Fibroblast of lung (primary cell): ENCODE results near the gene CCDC154.

Experiments used
- EZH2 ChIP-seq: IDR thresholded peaks from 2 replicates; pipeline ENCODE4 v1.5.1; 2012; ENCODE audit warnings: low read length, control low read depth, mild to moderate bottlenecking; ENCODE audit errors: missing control alignments
- TF ChIP-seq, protein P1 (sequence below), 2 donors: IDR thresholded peaks in 1 of 2; conservative IDR thresholded peaks in 1 of 2; 1 replicate in 1 of 2; 2 replicates in 1 of 2; pipeline ENCODE4 v1.5.1; 2011 to 2012; ENCODE audit warnings: low read length in 2 of 2, control low read depth in 1 of 2, inconsistent platforms in 1 of 2, low read depth in 1 of 2, mild to moderate bottlenecking in 1 of 2

GRCh38 chr16:1437606-1438005 lies 6.8 kb downstream of the CCDC154 start:
- TF ChIP-seq, protein P1, sequence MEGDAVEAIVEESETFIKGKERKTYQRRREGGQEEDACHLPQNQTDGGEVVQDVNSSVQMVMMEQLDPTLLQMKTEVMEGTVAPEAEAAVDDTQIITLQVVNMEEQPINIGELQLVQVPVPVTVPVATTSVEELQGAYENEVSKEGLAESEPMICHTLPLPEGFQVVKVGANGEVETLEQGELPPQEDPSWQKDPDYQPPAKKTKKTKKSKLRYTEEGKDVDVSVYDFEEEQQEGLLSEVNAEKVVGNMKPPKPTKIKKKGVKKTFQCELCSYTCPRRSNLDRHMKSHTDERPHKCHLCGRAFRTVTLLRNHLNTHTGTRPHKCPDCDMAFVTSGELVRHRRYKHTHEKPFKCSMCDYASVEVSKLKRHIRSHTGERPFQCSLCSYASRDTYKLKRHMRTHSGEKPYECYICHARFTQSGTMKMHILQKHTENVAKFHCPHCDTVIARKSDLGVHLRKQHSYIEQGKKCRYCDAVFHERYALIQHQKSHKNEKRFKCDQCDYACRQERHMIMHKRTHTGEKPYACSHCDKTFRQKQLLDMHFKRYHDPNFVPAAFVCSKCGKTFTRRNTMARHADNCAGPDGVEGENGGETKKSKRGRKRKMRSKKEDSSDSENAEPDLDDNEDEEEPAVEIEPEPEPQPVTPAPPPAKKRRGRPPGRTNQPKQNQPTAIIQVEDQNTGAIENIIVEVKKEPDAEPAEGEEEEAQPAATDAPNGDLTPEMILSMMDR (conservative IDR thresholded peaks at IDR 0.05 in 1 of 2, IDR thresholded peaks at IDR 0.05 in 1 of 2; ENCODE audit: low read depth in 1 of 2, low read length in 2 of 2), result no peak
- no peak for TF ChIP-seq EZH2
